Kidney tubule cell (primary cell): ENCODE measurements around the gene MAFG.
A peak's percentile ranks its signal among the peaks of the same experiment; 100 is the strongest.
"Not testable (repeated sequence)": the region's sequence is repeated elsewhere in the genome, so short reads cannot be mapped to it uniquely, and the experiment has no call there.

ENCODE experiments used
- DNase-seq: peaks from one replicate; pipeline ENCODE4 v3.0.0-alpha.2; 2018; ENCODE audit warnings: low spot score

The MAFG gene

DNA sequence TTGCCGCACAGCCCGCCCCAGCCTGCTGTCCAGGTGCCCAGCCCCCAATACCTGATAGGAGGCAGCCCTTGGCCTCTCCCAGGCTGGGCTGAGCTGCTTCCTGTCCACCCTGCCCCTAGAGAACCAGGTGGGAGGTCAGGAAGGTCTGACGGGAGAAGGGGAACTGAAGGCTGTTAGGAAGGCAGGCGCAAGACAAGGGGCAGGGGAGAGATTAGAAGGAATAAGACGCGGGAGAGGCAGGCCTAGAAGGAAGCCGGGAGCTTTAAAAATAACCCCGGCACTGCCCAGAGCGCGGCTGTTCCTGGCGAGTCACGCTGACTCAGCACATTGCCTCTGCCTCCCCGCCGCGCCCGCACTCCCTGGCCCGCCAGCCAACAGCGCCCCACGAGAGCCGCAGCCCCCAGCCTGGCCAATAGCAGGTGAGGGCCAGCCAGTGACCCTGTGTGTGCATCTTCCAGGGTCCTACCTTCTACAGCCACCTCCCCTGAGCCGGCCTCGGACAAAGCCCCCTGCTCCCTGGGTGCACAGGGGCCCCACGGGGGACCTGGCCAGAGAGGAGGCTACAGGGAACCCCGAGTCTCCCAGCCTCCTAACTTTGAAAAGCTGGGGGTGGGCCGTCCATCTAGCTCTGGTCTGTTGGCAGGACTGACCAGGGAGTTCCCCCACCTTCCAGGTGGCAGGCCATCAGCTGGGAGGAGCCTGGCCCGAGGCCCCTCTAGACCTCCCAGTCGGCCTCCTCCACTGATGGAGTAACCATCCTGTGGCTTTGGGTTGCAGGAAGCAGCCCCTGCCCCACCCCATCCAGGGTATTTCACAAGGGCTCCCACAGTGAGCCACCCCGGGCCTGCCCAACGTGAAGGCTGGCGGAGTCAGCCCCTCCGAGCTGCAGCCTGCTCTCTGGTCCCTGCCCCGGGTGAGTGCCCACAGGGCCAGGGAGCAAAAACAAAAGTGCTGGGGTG, 4.0 kb downstream of the MAFG start:
- DNase-seq, result peak; percentile 81

DNA sequence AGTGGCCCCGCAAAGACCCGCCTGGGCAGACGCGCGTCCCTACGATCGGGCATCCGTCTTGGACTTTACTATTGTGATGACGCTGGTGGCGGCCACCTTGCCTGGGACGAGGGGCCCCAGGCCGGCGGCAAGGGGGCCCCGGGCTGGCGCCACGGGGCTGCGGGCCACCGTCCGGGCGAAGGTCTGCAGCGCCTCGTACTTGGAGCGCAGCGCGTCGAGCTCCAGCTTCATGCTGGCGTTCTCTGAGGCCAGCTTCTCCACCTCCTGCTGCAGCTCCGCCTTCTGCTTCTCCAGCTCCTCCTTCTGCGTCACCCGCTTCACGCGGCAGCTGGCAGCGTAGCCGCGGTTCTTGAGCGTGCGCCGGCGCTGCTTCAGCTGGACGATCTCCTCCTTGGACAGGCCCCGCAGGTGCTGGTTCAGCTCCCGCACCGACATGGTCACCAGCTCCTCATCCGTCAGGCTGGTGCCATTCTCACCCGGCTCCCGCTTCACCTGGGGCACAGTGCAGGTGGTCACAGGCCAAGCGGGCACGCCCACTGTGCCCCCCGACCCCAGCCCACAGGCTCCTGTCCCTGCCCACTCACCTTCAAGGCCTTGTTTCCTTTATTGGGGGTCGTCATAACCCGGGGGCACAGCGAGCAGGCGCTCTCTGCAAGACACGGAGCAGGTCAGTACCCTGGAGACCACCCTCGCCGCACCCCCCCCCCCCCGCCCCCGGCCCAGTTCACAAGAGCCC, 4.8 kb downstream of the MAFG start:
- DNase-seq, result no peak

DNA sequence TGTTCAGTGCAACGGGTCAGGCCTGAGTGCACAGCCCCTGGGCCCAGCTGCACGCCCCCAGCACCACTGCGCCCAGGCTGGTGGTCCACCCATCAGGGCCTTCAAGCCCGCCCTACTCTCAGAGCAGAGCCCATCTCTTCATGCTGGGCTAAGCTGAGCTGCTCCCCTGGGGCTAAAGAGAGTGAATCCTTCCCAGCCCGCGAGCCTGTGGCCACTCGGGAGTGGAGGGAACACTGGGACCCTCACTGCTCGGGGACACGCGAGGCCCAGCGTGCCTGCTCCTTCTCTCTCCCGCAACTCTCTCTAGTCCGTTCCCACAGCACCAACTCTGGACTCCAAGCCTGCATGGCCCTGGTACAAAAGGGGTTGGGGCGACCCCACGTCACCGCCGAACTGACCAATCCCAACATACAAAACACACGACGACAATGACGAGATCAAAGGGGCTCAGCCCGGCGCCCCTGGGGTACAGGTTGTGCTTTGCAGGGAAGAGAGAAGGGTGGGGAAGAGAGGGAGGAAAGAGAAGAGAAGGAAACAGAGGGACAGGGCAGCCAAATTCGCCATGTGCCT, 5.5 kb downstream of the MAFG start:
- DNase-seq, result no peak

DNA sequence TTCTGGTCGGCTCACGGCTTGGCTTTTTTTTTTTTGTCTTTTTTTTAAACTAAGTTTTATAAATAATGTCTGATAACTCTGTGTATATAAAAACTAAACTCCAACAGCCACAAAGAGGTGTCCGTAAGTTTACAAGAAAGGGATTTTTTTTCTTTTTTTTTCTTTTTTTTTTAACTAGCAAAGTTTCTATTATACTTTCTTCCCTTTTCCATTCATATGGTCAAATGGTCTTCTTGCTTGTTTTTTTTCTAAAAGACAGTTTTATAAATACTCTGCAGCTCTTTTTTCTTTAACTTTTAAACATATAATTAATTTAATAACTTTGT, 6.0 kb downstream of the MAFG start:
- no peak for DNase-seq

DNA sequence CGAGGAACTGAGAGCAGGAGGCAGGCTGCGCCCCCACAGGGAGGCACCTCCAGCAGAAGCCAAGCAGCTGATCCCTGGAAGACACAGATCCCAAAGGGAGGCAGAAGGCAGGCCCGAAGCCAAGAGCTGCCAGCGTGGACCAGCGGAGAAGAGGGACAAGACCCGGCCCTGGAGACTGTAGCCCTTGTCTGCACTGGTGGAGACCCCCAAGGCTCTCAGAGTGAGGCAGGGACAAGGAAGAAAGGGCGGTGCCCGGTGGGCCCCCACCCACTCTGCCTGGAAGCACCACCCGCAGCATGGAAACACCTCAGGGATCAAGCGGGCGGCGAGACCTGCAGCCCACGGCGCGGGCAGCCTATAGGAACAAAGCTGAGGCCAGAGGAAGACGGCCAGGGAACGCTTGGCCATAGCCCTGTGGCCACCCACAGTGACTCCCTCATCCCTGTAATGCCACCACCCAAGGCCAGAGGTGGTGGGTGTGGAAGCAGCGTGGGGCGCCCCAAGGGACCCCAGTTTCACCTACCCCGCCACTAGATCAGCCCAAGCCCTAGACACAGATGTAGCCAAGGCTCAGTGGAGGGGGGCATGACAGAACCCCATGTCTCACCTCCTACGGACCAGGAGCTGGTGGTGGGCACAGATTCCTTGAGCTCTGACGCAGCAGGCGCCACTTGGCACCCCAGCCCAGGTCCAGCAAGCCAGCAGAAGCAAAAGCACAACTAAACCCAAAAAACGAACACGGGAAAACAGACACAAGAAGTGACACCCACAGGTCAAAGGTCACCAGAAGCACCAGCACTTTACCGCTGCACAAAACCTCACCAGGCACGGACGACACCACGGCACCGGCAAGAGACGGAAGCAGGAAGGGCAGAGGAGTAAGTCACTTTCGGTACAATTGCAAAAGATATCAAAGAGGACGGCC, 6.7 kb downstream of the MAFG start:
- DNase-seq, result no peak

DNA sequence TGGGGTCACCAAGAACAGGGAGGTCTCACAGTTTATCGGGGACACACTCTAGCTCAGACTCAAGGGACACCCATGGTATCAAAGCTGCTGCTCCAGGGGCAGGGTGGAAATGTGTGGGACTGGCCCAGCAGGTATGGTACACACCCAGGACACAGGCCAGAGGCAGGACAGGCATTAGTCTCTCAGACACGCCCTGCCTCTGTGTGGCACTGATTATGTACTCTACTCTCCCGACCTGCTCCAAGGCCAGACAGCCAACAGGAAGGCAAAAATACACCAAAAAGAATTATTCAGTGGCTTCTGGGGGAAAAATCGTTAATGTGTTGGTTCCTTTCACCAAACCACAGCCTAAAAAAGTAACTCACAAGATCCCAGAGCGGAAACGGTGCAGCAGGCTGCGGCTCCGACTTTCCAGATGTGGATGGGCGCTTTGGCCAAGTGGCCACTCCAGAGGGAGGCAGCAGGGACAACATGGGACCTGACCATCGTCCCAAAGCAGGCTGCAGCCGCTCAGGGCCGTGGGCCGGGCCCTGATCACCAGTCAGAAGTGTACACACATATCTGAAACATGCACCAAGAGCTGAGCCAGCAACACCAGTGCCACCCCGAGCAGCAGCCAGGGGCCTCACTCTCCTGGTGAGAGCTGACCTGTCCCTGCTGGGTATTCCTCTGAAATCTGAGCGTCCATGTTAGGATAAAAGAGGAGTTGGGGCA, 8.5 kb downstream of the MAFG start:
- DNase-seq, result no peak

DNA sequence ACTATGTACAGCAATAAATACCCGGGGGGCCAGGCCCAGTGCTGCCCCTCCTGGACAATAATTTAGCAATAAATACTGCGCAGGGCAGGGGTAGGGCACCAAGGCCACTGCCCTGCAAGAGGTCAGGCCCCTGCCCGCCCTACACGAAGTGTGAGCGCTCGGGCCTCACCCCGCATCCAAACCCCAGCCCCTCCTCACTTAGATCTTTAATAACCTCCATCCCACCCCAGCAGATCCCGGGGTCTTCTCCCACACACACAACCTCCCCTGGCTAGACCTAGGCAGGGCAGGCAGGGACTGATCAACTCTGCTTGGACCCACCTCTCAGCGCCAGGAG, 9.2 kb downstream of the MAFG start:
- DNase-seq, result not testable (repeated sequence)

DNA sequence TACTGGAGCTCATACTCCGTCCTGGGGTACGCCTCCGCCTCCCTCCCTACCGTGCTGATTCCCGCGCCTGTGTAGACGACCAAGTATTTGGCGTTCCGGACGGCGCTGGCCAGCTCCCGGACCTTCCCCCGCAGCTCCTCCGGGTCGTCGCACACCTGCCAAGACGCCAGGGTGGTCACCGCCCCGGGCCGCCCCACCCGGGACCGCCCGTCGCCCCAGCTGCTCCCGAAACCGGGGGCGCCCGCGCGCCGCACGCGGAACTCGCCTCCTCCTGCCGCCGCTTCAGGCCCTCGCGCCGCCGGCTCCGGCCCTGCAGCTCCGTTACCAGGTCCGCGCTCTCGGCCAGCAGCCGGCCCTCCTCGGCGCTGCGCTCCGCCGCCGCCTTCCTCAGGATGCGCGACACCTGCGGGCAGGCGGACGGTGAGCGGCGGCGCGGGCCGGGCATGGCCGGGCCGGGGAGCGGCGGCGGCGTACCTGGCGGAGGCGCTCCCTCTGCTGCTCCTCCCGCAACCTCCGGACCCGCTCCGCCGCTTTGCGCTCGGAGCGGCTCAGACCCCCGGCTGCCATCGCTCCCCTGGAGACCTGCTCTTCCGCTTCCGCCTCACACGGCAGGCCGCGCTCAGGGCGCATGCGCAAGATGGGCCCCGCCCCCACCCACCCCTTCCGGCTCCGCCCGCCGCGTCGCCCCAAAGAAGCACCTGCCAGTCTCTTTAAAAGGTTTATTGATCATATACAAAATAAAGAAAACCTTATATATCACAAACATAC, 9.8 kb downstream of the MAFG start, which contains the start of gene SIRT7:
TSS of gene SIRT7 (minus strand) at position 612 of the 768 bp plus-strand sequence. CDS start at position 567, 45 bp downstream.
- peak; percentile 82 for DNase-seq

DNA sequence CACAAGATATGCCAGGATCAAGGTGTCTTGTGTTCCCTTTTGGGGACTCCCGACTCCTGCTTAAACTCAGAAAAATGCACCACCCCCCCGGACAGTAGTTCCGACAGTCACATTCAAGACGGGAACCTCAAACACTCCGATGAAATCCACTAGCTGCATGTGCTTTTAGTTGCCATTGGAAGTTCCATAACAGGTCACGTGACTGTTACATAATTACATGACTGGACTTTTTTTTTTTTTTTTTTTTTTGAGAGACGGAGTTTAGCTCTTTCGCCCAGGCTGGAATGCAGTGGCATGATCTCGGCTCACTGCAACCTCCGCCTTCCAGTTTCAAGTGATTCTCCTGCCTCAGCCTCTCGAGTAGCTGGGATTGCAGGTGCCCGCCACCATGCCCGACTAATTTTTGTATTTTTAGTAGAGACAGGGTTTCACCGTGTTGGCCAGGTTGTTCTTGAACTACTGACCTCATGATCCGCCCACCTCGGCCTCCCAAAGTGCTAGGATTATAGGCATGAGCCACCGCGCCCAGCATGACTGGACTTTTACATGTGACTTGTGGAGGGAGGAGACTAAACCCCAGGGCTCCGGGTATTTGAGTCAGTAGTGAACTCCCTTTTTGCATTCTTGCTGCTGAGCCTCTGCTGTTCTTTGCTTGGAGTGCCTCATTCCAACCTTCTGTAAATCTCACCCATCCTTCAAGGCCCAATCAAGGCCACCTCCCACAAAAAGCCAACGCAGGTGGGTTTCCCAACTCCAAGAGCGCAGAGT, 11.1 kb downstream of the MAFG start:
- peak; percentile 88 for DNase-seq

DNA sequence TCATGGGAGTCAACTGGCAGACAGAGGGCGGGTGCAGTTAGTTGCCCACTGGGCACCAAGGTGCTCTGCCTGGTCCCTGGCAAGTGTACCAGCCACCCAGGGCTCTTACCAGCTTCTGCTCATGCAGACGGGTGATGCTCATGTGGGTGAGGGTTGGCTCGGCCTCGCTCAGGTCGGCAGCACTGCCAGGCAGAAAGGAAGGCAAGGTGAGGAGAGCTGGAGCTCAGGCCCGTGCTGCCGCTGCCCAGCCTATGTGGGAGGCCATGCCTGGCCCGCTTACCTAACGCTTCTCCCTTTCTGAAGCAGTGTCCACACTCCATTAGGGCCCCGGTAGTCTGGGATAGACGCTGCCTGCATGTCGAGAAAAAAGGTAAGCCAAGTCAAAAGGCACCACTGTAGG, 12.2 kb downstream of the MAFG start:
- no peak for DNase-seq

DNA sequence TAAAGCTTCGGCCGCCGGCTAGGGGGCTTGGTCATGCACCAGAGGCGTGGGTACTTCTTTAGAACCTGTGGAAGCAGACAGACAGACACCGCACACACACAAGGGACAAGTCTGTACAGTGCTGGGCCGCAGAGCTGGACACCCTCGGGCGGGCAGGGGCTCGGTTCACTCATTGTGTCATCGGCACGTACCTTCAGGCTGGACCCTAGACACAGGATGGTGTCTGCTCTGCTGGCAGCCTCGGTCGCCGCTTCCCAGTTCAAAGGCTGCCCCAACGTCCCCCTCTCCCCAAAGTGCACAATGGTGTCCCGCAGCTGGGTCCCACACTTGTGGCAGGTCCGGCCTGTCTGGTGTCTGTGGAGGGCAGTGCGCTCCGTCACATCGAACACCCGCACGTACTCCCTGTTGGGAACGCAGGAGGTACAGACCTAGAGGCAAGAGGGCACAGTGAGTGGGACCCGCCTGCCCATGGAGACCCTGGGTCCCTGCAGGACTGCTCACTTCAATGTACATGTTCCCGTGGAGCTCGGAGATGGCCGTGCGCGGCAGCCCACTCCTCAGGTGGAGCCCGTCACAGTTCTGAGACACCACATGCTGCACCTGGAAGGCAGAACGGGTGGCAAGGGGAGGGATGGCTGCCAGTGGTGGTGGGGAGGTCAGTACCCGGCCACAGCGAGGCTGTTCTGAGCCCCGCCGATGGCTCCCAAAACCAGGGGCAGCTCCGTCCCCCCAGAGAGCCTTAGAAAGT, 13.3 kb downstream of the MAFG start:
- DNase-seq, result no peak

DNA sequence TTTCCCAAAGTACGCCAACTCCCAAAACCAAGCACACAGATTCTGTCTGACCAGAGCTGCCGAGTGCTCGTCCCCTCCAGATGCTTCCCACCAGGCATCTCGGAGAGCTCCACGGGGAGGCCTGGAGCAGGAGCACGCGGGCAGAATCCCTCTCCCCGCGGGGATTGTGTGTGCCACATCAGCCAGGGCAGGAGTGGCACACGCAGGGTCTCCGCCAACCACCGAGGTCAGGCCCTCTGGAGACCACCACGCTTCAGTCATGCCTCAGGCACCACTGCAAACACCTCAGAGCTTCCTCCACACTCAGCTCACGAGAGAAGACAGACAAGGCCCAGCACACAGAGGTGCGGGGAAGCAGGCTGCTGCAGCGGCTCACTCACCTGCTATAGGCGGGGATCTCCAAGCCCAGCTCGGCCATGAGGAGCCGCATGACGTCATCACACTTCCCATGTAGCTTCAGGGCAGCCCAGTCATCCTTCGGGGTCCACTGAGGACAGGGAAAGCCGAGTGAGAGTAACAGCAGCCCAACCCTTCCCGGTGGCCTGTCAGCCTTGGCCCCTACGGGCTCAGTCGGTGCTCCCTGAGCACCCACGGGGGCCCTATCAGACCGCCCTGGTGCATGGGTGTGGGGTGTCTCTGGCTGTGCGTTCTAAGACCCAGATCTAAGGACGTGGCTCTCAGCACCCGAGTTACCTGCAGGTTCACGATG, 14.0 kb downstream of the MAFG start:
- DNase-seq, result no peak

DNA sequence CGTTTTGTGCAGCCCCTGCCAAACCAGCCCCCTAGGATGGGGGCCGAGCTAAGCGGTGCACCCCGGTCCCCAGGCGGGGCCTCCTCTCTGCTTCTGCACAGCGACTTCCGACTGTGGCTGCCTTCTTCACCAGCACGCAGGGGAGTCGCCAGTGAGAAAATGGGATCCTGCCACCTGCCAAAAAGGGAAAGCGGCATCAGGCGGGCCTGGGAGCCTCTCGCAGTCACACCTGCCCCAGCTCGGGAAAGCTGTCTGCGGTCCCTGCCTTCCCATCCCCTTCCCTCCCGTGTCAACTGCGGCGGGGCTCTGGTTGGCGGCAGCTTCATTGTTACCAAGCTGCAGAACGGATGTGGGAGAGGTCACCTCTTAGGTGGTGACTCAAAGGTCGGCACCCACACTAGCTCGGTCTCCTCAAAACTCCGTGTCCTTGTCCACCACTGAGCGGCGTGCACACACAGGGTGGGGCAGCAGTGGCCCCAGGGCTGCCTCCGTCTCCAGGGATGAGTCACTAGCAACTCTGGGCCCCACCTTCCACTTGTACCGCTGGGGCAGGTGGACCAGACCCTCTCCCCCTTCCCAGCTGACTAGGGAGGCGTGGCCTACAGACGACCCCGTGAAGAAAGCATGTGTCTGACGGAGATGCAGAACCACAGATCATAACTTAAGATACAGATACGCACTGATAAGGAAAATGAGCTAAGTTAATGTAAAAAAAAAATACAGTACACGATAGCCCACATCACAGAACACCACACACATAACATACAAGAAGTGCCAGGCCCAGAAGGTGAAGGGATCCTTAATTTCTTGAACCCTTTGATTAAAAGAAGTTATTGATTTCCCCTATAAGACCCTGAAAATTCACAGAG, 14.9 kb downstream of the MAFG start:
- no peak for DNase-seq

DNA sequence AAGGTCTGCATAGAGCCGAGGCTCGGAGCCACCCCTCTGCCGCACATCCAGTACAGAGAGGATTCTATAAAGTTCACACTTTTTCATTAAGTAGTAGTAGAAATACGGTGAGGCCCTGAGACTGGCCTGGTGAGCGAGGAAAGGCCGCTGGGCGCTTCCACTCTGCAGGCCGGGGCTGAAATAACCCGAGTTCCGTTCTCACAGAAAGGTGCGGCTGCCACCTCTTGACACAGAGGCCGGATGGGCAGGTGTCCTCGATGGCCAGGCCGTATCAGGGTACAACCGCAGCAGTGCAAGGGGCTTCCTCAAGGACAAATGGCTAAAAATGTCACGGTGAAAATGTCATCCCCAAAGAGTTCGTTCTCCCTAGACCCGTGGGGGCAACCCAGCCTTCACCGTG, 15.6 kb downstream of the MAFG start:
- DNase-seq, result no peak

DNA sequence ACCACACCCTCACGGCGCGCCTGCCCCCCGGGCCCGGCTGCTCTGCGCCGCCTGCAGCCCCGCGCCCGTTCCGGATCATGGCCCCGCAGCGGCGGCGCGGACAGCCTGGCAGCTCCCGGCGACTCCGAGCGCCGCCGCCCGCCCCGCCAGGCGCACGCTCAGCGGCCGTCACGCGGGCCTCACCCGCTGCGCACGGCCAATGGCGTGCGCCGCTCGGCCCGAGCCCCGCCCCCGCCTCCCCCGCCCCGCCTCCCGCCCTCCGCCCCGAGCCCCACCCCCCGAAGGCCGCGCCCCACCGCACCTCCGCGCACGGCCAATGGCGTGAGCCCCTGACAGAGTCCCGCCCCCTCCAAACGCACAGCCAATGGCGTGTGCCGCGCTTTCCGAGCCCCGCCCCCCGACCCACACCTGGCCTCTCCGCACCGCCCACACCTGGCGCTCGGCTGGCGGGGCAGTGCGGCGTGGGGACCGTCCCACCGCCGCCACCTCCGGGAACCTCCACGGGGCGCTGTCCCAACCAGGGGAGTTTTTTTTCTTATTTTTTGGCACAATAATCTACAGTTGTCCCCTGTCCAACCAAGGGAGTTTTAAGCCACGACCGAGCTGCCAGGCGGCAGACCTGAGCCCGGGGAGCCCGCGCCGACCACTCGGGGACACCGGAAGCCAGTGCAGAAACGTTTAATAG, 16.1 kb downstream of the MAFG start, which contains the start of gene PCYT2:
TSS of gene PCYT2 (minus strand) at position 123 of the 685 bp plus-strand sequence. CDS start at position 79, 44 bp downstream.
- DNase-seq, result peak; percentile 89

DNA sequence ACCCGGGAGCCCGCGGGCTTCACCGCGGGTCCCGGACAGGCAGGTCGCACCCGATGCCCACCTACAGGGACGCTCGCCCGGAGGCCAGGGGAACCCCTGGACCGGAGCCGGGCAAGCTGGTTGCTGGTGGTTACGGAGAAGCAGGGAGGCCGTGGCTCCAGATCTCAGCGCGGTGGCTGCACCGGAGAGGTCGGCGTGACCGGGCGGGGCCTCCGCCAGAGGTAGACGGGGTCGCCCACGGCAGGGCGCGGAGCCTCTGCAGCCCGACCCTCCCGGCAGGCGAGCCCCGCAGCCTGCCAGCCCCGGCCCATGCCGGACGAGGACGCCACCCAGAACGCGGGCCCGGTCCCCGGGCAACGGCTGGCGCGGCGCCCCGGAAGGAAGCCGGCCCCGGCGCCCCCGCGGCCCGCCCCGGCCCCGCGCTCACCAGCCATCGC, 16.7 kb downstream of the MAFG start:
- DNase-seq, result no peak
